Right lobe of liver (tissue), 4 donors: Measurements from ENCODE around the gene CKMT1A.
"Not testable (repeated sequence)": the region's sequence is repeated elsewhere in the genome, so short reads cannot be mapped to it uniquely, and the experiment has no call there.

Experiments
- CTCF ChIP-seq, 4 donors: fragments of 200-600 bp in 3 of 4; fragments of 450-650 bp in 1 of 4; IDR thresholded peaks; one replicate each; pipeline versions ENCODE4 v1.5.1 to v1.8.0; 2016 to 2022; ENCODE audit warnings: antibody characterized with exemption in 4 of 4, mild to moderate bottlenecking in 2 of 4
- POLR2A ChIP-seq: fragments of 450-650 bp; IDR thresholded peaks from one replicate; pipeline ENCODE4 v1.6.1; 2017; ENCODE audit warnings: antibody characterized with exemption, mild to moderate bottlenecking
- donor health status: DM: no; HTN: no; CAD: no.
- donor health status: DM: no; HTN: no; CAD: no.
- donor health status: DM: no; HTN: yes; CAD: no.

GRCh38 chr15:43659727-43660126 lies 33.9 kb upstream of the CKMT1A start:
- not testable (repeated sequence) for TF ChIP-seq CTCF (IDR thresholded peaks at IDR 0.05); POLR2A
